GM12865 (cell line): ENCODE measurements around the gene L3MBTL3.

Source experiments
- DNase-seq: peaks from one replicate; pipeline ENCODE4 v3.0.0; 2010; ENCODE audit warnings: low read depth
- H3K4me3 ChIP-seq: 2 replicates; pipeline ENCODE4 v1.5.1; 2011; ENCODE audit warnings: mild to moderate bottlenecking, low read depth, low read length, control low read depth
- TF ChIP-seq, protein P1 (sequence below): IDR thresholded peaks from 2 replicates; pipeline ENCODE4 v1.5.1; 2011; ENCODE audit warnings: low read length, control low read depth, low read depth, inconsistent platforms; ENCODE audit not compliant: insufficient read depth; ENCODE audit errors: missing control alignments

Gene L3MBTL3

DNA sequence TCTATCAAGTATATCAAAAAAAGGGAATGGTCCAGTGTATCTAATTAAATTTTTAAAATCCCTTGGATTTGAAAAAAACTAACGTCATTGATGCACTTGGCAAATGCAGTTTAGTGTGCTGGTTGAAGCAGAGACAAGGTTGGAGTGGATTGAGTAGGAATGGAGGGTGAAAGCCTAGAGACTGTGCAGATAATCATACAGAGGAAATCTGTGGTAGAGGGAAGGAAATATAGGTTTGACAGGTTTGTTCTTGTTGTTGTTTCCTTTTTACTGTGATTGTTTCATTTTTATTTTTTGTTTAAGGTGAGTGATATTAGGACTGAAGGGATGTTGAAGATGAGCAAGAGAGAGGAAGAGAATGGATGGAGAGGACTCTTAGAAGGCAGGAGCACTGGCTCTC lies 29.0 kb upstream of the L3MBTL3 start:
- TF ChIP-seq, protein P1, sequence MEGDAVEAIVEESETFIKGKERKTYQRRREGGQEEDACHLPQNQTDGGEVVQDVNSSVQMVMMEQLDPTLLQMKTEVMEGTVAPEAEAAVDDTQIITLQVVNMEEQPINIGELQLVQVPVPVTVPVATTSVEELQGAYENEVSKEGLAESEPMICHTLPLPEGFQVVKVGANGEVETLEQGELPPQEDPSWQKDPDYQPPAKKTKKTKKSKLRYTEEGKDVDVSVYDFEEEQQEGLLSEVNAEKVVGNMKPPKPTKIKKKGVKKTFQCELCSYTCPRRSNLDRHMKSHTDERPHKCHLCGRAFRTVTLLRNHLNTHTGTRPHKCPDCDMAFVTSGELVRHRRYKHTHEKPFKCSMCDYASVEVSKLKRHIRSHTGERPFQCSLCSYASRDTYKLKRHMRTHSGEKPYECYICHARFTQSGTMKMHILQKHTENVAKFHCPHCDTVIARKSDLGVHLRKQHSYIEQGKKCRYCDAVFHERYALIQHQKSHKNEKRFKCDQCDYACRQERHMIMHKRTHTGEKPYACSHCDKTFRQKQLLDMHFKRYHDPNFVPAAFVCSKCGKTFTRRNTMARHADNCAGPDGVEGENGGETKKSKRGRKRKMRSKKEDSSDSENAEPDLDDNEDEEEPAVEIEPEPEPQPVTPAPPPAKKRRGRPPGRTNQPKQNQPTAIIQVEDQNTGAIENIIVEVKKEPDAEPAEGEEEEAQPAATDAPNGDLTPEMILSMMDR = no peak
- no peak for DNase-seq
- H3K4me3 ChIP-seq = no peak overlapping the region

DNA sequence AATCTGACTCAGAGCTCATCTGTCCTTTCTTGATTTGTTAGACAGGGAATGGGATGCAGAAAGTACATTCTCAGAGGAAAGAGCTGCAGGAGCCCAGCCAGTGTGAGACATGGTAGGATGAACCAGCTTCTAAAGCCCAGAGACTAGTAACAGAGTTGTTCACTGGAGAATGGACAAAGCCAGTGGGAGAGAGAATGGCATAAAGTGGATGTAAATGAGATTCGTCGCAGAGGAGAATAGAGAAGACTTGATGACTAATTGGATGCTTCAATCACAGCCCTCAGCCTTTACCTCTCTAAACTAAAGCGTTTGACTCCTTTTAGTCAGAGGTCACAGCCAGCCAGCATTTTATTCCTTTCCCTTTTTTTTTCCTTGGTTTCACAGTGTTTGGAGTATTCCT lies 25.5 kb upstream of the L3MBTL3 start:
- no peak overlapping the region for H3K4me3 ChIP-seq
- DNase-seq = no peak
- TF ChIP-seq, protein P1 = no peak

DNA sequence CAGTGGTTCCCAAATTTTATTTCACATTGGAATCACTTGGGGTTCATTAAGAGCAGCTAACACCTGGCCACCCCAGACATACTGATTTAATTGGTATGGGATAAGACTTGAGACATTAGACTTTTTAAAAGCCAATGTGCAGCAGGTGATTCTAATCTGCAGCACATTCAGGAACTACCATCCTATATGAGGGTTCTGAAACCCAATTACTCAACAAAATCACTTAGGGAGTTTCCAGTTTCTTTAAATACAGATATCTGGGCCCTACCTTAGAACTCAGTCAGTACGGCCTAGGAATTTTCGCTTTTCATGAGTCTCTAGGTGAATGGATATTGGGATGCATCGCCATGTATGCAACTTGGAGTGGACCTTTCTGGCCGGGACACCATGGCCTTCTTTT lies 24.0 kb upstream of the L3MBTL3 start:
- peak; percentile 6 for DNase-seq
- no peak overlapping the region for H3K4me3 ChIP-seq
- TF ChIP-seq, protein P1 = no peak

DNA sequence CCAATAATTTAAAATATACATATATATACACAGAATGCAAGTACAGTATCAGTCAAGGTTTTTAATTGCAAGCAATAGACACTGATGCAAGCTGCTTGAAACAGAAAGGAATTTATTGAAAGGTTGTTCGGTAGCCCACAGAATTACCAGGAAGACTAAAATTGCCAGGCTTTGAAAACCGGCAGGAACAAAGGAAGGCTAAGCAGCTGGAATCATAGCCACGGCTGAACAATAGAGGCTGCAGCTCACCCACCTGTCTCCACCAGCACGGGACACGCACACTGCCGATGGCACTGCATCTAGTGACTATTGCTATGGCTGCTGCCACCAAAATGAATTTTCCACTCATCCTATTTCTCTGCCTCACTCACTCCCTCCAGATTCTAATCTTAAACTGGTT lies 22.0 kb upstream of the L3MBTL3 start:
- DNase-seq = no peak
- no peak overlapping the region for H3K4me3 ChIP-seq
- TF ChIP-seq, protein P1 = no peak

DNA sequence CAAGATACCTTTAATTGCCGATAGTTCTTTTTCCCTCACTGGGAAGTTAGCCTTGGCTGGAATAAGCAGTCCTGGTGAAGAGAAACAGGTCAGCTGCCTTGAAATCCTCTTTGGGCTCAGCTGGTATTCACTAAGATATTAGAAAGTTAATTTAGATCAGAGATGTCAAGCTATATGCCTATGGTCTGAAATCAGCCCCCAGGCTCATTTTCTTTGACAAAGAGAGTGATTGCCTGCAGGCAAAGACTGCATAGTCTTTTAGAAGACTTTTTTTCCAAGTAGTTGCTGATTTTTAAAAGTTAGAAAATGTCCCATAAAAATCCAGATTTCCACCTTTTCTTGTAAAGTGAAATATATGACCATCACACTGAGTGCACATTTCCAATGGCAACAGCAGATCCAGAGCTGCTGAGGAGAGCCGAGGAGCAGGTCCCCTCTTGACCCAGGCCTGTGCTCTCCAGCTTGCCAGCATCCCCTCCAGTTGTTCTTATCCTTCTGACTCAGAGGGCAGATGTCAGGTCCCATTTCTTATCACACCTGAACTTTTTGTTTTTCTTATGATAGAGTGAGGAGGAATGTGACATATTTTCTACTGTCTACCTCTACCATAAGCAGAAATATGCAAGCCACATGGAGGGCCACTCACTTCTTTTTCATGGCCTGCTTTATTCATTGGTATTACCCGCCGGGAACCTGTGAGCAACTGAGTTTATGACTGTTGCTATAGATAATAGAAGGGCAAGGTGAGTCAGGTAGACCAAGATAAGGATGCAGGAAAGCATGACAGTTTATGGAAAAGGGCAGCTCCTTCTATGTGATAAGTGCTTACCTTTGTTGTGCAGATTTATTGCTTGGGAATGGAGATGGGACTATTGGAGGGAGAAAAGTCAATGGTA lies 17.6 kb upstream of the L3MBTL3 start:
- TF ChIP-seq, protein P1 = no peak
- no peak overlapping the region for H3K4me3 ChIP-seq

DNA sequence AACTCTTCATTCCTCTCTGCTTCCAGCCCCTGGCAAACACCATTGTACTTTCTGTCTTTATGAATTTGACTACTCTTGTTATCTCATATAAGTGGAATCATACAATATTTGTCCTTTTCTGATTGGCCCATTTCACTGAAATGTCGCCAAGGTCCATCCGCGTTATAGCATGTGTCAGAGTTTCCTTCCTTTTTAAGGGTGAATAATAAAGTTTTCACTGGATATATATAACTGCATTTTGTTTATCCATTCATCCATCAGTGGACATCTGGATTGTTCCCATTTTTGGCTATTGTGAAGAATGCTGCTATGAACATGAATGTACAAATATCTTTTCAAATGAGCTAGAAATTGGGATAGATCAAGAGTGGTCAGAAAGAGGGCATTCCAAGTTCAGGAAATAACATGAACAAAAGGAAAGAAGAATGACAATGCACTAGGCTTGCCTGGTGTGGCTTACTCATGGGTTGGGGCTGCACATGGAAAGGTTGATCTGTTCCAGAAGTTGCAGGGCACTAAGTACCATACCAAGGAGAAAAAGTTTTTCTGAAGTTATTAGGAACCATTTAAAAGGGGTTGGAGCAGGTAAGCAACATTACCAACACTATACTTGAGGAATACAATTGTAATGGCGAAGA lies 10.0 kb upstream of the L3MBTL3 start:
- no peak for DNase-seq
- TF ChIP-seq, protein P1 = no peak
- no peak overlapping the region for H3K4me3 ChIP-seq

More for the DNA sequence above, 17.6 kb upstream of the L3MBTL3 start:
- DNase-seq = no peak
